Hepatocyte (in vitro differentiated cells): ENCODE measurements around the gene PDZK1IP1. TPM values are rescaled to one million over a fixed set of nuclear protein-coding genes. Genes with fewer than 3 reads are reported as not detected.

Source experiments
- DNase-seq: peaks from one replicate; pipeline ENCODE4 v3.0.0-alpha.2; 2016; ENCODE audit warnings: low spot score
- H2AFZ ChIP-seq: fragments of 200-600 bp; sonication (generic); 2 replicates; pipeline ENCODE4 v1.6.0; 2016; ENCODE audit warnings: antibody characterized with exemption, mild to moderate bottlenecking
- H3K27ac ChIP-seq: fragments of 200-600 bp; sonication (generic); 2 replicates; pipeline ENCODE4 v1.5.1; 2016; ENCODE audit warnings: mild to moderate bottlenecking
- H3K27me3 ChIP-seq: fragments of 200-600 bp; sonication (generic); 2 replicates; pipeline ENCODE4 v1.6.1; 2016
- H3K36me3 ChIP-seq: fragments of 200-600 bp; sonication (generic); replicated peaks from 2 replicates; pipeline ENCODE4 v1.5.1; 2016; ENCODE audit warnings: low read depth; ENCODE audit not compliant: insufficient read depth
- H3K4me1 ChIP-seq: fragments of 200-600 bp; sonication (generic); 2 replicates; pipeline ENCODE4 v1.5.1; 2016; ENCODE audit warnings: mild to moderate bottlenecking, moderate library complexity; ENCODE audit not compliant: insufficient read depth
- H3K4me2 ChIP-seq: fragments of 200-600 bp; sonication (generic); 2 replicates; pipeline ENCODE4 v1.6.0; 2016
- H3K4me3 ChIP-seq: fragments of 200-600 bp; sonication (generic); 2 replicates; pipeline ENCODE4 v1.5.1; 2016; ENCODE audit warnings: mild to moderate bottlenecking
- H3K79me2 ChIP-seq: fragments of 200-600 bp; sonication (generic); 2 replicates; pipeline ENCODE4 v1.6.0; 2017; ENCODE audit warnings: mild to moderate bottlenecking
- H3K9me2 ChIP-seq: fragments of 200-600 bp; sonication (generic); replicated peaks from 2 replicates; pipeline ENCODE4 v1.6.0; 2017; ENCODE audit warnings: mild to moderate bottlenecking; ENCODE audit not compliant: insufficient read depth
- H3K9me3 ChIP-seq: fragments of 200-600 bp; sonication (generic); 2 replicates; pipeline ENCODE4 v1.5.1; 2016; ENCODE audit warnings: low read depth, mild to moderate bottlenecking
- H4K20me1 ChIP-seq: fragments of 200-600 bp; sonication (generic); 2 replicates; pipeline ENCODE4 v1.6.0; 2016; ENCODE audit warnings: mild to moderate bottlenecking; ENCODE audit not compliant: insufficient read depth, poor library complexity, severe bottlenecking
- EZH2 ChIP-seq: fragments of 200-600 bp; sonication (generic); IDR thresholded peaks from 2 replicates; pipeline ENCODE4 v1.6.1; 2016; ENCODE audit warnings: antibody characterized with exemption, mild to moderate bottlenecking, borderline replicate concordance
- EZH2phosphoT487 ChIP-seq: fragments of 200-600 bp; sonication (generic); IDR thresholded peaks from one replicate; pipeline ENCODE4 v1.6.1; 2018; ENCODE audit warnings: antibody characterized with exemption, mild to moderate bottlenecking, low read depth, moderate library complexity; ENCODE audit not compliant: unreplicated experiment, severe bottlenecking
- WGBS: methylation state at CpG from one replicate; pipeline ENCODE4 v1.1.6; 2016; ENCODE audit warnings: low lambda C conversion rate; ENCODE audit errors: missing lambda C conversion rate; 5-methylcytosine and 5-hydroxymethylcytosine counted together
- polyA plus RNA-seq: library from polyadenylated mRNA; unstranded; fragments of >200 nt; fragmentation: Nextera tagmentation; extraction: Ambion mirVana; gene quantifications from 2 replicates; pipeline ENCODE4 v1.2.1, GENCODE V29; 2016
- total RNA-seq: library from RNA; depleted of rRNA; stranded (reverse); fragments of >200 nt; gene quantifications from 2 replicates; pipeline ENCODE4 v1.2.3, GENCODE V29; 2014
- TF ChIP-seq, protein P1 (sequence below): fragments of 200-600 bp; sonication (generic); IDR thresholded peaks from 2 replicates; pipeline ENCODE4 v1.5.1; 2016; ENCODE audit warnings: antibody characterized with exemption, mild to moderate bottlenecking; ENCODE audit not compliant: poor library complexity

PDZK1IP1 gene
- total and polyA plus RNA-seq, 2 experiments from 2014 or later, result 0.37 to 0.71 TPM

DNA sequence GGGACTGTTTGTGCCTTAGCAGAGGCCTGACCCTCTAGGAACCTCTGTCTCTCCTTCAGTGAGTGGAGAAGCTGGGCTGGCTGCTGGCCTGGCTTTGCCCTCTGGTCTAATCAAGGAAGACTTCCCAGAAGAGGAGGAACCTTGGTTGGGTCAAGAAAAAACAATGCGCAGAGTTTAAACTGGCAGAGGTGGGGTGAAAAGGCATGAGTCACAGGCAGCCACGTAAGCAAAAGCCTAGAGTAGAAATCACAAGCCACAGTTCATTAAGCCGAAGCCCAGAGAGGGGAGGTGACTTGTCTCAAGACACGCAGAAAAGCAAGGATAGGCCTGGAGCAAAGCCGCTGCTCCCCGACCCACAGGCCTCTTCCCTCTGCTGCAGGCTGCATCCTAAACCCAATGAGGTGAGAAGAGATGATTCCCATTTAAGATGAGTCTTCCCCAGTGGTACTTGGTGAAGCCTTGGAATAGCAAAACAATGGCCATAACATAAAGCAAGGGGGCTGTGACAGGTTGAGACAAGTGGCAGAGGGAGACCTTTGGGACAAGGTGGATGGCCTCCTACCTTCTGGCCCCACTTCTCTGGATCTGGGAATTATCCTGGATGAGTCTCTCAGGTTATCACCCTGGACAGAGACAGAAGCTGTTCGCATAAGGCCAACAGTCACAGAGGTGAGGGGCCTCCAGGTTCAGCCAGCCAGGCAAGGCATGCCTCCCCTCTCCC, 7.7 kb downstream of the PDZK1IP1 start:
- 92% methylated on average over 6 of the region's 7 CpGs for WGBS

DNA sequence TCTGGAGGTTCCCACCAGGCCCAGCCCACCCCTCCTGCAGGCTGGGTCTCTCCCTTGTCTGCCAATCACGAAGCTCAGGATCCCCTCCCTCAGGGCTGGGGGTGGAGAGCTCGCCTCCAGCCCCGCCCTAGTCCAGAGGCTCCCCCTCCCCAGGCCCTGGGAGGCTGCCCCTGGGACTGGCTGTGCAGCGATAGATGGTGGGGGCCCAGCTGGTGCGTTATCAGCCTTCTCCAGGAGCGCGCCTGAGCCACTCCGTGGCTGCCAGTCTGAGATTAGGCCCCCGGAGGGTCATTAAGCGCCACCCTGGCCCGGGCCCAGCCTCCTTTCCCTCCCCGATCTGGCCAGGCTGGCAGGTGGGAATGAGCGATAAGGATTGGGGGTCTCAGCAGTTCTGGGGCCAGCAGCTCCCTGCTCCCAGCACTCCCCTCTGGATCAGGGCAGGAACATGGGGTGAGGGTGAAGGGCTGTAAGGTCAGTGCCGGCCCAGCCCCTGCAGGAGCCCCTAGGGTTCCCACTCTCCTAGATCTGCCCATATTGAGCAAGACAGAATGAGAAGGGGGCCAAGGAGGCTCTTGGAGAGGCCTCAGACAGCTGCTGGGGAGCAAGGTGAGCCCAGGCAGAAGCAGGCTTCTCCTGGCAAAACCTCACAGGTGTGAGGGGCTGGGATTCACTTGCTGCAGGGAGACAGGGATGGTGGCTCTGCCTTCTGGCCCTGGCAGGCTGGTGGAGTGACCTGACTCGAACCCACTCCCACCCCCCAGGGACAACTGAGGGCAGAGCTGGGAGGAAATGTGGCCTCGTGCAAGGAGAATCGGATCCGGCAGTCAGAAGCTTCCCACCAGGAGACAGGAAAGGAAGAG, 8.5 kb downstream of the PDZK1IP1 start:
- Histone ChIP-seq H3K9me2 (no peaks in the 10 kb centered on the region), H4K20me1 (no peaks in the 10 kb centered on the region), H3K27me3 (no peaks in the 10 kb centered on the region), H3K36me3 (no peaks in the 10 kb centered on the region), H3K4me1 (peaks cover 10% of the 10 kb centered on the region), H3K79me2 (no peaks in the 10 kb centered on the region), H3K27ac (no peak overlapping the region), H2AFZ (no peak overlapping the region), H3K4me2 (no peak overlapping the region), H3K9me3 (no peaks in the 10 kb centered on the region), H3K4me3 (no peak overlapping the region)
- 64% methylated on average over 16 of the region's 18 CpGs for WGBS
- TF ChIP-seq EZH2phosphoT487 (no peak), EZH2 (no peak)
- TF ChIP-seq, protein P1, sequence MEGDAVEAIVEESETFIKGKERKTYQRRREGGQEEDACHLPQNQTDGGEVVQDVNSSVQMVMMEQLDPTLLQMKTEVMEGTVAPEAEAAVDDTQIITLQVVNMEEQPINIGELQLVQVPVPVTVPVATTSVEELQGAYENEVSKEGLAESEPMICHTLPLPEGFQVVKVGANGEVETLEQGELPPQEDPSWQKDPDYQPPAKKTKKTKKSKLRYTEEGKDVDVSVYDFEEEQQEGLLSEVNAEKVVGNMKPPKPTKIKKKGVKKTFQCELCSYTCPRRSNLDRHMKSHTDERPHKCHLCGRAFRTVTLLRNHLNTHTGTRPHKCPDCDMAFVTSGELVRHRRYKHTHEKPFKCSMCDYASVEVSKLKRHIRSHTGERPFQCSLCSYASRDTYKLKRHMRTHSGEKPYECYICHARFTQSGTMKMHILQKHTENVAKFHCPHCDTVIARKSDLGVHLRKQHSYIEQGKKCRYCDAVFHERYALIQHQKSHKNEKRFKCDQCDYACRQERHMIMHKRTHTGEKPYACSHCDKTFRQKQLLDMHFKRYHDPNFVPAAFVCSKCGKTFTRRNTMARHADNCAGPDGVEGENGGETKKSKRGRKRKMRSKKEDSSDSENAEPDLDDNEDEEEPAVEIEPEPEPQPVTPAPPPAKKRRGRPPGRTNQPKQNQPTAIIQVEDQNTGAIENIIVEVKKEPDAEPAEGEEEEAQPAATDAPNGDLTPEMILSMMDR, result no peak
- no peak for DNase-seq

More for the DNA sequence above, 7.7 kb downstream of the PDZK1IP1 start:
- Histone ChIP-seq H4K20me1 (no peaks in the 10 kb centered on the region), H3K79me2 (no peaks in the 10 kb centered on the region), H3K27me3 (no peaks in the 10 kb centered on the region), H3K4me2 (no peak overlapping the region), H3K4me3 (no peak overlapping the region), H3K9me2 (no peaks in the 10 kb centered on the region), H3K36me3 (no peaks in the 10 kb centered on the region), H3K4me1 (peaks cover 10% of the 10 kb centered on the region), H2AFZ (no peak overlapping the region), H3K9me3 (no peaks in the 10 kb centered on the region), H3K27ac (no peak overlapping the region)
- TF ChIP-seq EZH2 (no peak), EZH2phosphoT487 (no peak)
- TF ChIP-seq, protein P1, result no peak
- no peak for DNase-seq

DNA sequence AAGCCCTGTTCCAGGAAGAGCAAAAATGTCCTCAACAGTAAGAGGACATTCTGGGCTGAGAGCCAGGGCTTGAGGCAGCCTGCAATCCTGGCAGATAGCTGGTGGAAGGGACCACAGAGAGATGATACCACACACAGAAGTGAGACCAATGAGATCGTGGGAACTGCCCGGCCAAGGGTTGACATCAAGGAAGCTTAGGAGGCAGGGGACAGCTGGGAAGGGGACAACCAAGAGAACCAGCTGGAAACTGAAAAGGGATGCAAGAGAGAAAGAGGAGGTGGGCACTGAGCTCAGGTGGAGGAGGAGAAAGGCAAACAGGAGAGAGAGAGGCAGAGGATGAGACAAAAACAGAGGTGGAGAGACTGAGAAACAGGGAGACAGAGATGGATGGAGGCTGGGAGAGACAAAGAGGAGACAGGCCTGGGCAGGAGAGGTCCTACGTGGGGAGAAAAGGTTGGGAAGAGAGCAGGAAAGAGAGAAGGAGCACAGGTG, 9.2 kb downstream of the PDZK1IP1 start:
- Histone ChIP-seq H2AFZ (no peak overlapping the region), H3K79me2 (no peaks in the 10 kb centered on the region), H3K9me2 (no peaks in the 10 kb centered on the region), H3K4me3 (no peak overlapping the region), H3K27ac (no peak overlapping the region), H3K36me3 (no peaks in the 10 kb centered on the region), H3K27me3 (no peaks in the 10 kb centered on the region), H4K20me1 (no peaks in the 10 kb centered on the region), H3K4me1 (peaks cover 10% of the 10 kb centered on the region), H3K9me3 (no peaks in the 10 kb centered on the region), H3K4me2 (no peak overlapping the region)
- DNase-seq, result no peak
- TF ChIP-seq, protein P1, result no peak
- no peak for TF ChIP-seq EZH2
- TF ChIP-seq EZH2phosphoT487, result no peak
- 75% methylated on average over 3 of the region's 3 CpGs for WGBS
